ENCODE measurements around the gene SPEM3.

DNA sequence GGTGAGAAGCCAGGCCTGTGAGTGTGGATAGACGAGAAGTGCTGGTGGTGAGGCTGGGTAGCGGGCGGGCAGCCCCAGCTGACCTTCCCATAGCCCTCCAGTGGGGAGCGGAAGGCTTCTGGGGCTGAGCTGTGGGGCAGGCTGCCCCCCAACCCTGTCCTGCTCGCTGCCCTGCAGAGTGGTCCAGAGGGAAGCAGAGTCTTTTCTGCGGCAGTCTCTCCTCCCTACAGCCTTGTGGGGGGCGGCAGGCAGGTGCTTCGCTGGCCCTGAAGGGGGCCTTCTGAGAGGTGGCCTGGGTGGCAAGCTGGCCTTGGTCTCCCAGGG is 17.3 kb upstream of the SPEM3 start:
- no peak for TF ChIP-seq POLR2A (IDR thresholded peaks at IDR 0.05; ENCODE audit: low read length)
- no peak for TF ChIP-seq CBX8 (IDR thresholded peaks at IDR 0.05)
- no peak for TF ChIP-seq JUN (IDR thresholded peaks at IDR 0.05)
- TF ChIP-seq, protein P1, sequence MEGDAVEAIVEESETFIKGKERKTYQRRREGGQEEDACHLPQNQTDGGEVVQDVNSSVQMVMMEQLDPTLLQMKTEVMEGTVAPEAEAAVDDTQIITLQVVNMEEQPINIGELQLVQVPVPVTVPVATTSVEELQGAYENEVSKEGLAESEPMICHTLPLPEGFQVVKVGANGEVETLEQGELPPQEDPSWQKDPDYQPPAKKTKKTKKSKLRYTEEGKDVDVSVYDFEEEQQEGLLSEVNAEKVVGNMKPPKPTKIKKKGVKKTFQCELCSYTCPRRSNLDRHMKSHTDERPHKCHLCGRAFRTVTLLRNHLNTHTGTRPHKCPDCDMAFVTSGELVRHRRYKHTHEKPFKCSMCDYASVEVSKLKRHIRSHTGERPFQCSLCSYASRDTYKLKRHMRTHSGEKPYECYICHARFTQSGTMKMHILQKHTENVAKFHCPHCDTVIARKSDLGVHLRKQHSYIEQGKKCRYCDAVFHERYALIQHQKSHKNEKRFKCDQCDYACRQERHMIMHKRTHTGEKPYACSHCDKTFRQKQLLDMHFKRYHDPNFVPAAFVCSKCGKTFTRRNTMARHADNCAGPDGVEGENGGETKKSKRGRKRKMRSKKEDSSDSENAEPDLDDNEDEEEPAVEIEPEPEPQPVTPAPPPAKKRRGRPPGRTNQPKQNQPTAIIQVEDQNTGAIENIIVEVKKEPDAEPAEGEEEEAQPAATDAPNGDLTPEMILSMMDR (IDR thresholded peaks at IDR 0.05) = no peak
- no peak for TF ChIP-seq REST (IDR thresholded peaks at IDR 0.05)

Measured in A549 (cell line).